ENCODE measurements around the gene STK11IP. TPM values are rescaled to one million over a fixed set of nuclear protein-coding genes. Genes with fewer than 3 reads are reported as not detected.

Gene STK11IP
- total RNA-seq, 1 donor from 2014 or later = 47.7 TPM

- H3K4me3 Mint-ChIP-seq = no peak overlapping the region
- no peaks in the 10 kb centered on the region for H3K27me3 Mint-ChIP-seq (ENCODE audit: low read depth)
- no peak for TF ChIP-seq CTCF (IDR thresholded peaks at IDR 0.05; ENCODE audit: unreplicated experiment)
- no peaks in the 10 kb centered on the region for H3K9me3 Mint-ChIP-seq
- H3K27ac Mint-ChIP-seq = no peak overlapping the region
- DNase-seq (ENCODE audit: low spot score in 2 of 2, unreplicated experiment in 2 of 2) = no peak
- H3K36me3 Mint-ChIP-seq = no peaks in the 10 kb centered on the region
- H3K4me1 Mint-ChIP-seq = peaks cover 5% of the 10 kb centered on the region
These were observed 39.5 kb downstream of the STK11IP start for GRCh38 chr2:219636941-219637841.

GRCh38 chr2:219637842-219638185 lies 40.2 kb downstream of the STK11IP start:
- Mint-ChIP-seq H3K4me3 (no peak overlapping the region), H3K27ac (no peak overlapping the region), H3K9me3 (no peaks in the 10 kb centered on the region), H3K4me1 (peaks cover 11% of the 10 kb centered on the region), H3K27me3 (ENCODE audit: low read depth) (peaks cover 3% of the 10 kb centered on the region), H3K36me3 (no peaks in the 10 kb centered on the region)
- DNase-seq (ENCODE audit: low spot score in 2 of 2, unreplicated experiment in 2 of 2) = no peak
- TF ChIP-seq CTCF (IDR thresholded peaks at IDR 0.05; ENCODE audit: unreplicated experiment) = no peak

GRCh38 chr2:219638217-219638947 lies 40.7 kb downstream of the STK11IP start:
- H3K27ac Mint-ChIP-seq = no peak overlapping the region
- no peaks in the 10 kb centered on the region for H3K9me3 Mint-ChIP-seq
- no peak for TF ChIP-seq CTCF (IDR thresholded peaks at IDR 0.05; ENCODE audit: unreplicated experiment)
- no peak overlapping the region for H3K4me3 Mint-ChIP-seq
- peaks cover 12% of the 10 kb centered on the region for H3K4me1 Mint-ChIP-seq
- no peaks in the 10 kb centered on the region for H3K36me3 Mint-ChIP-seq
- peaks cover 3% of the 10 kb centered on the region for H3K27me3 Mint-ChIP-seq (ENCODE audit: low read depth)
- DNase-seq (ENCODE audit: low spot score in 2 of 2, unreplicated experiment in 2 of 2) = no peak

GRCh38 chr2:219638948-219639755 lies 41.5 kb downstream of the STK11IP start:
- no peak overlapping the region for H3K27ac Mint-ChIP-seq
- no peak overlapping the region for H3K4me3 Mint-ChIP-seq
- TF ChIP-seq CTCF (IDR thresholded peaks at IDR 0.05; ENCODE audit: unreplicated experiment) = no peak
- H3K9me3 Mint-ChIP-seq = no peaks in the 10 kb centered on the region
- peaks cover 3% of the 10 kb centered on the region for H3K27me3 Mint-ChIP-seq (ENCODE audit: low read depth)
- H3K36me3 Mint-ChIP-seq = no peaks in the 10 kb centered on the region
- H3K4me1 Mint-ChIP-seq = peaks cover 12% of the 10 kb centered on the region
- no peak for DNase-seq (ENCODE audit: low spot score in 2 of 2, unreplicated experiment in 2 of 2)

GRCh38 chr2:219641390-219642068 lies 43.9 kb downstream of the STK11IP start:
- DNase-seq (ENCODE audit: low spot score in 2 of 2, unreplicated experiment in 2 of 2) = no peak
- Mint-ChIP-seq H3K36me3 (no peaks in the 10 kb centered on the region), H3K27ac (peak overlapping the region; percentile 2), H3K27me3 (ENCODE audit: low read depth) (peaks cover 5% of the 10 kb centered on the region), H3K4me3 (no peak overlapping the region), H3K4me1 (peaks cover 19% of the 10 kb centered on the region), H3K9me3 (no peaks in the 10 kb centered on the region)
- no peak for TF ChIP-seq CTCF (IDR thresholded peaks at IDR 0.05; ENCODE audit: unreplicated experiment)

All from mesothelial cell of epicardium (in vitro differentiated cells).